GM04504 (cell line): ENCODE data around the gene CHRNB2.

ENCODE experiments used
- DNase-seq: peaks from one replicate; pipeline ENCODE4 v3.0.0-alpha.2; 2012; ENCODE audit warnings: low read depth

CHRNB2 gene

DNA sequence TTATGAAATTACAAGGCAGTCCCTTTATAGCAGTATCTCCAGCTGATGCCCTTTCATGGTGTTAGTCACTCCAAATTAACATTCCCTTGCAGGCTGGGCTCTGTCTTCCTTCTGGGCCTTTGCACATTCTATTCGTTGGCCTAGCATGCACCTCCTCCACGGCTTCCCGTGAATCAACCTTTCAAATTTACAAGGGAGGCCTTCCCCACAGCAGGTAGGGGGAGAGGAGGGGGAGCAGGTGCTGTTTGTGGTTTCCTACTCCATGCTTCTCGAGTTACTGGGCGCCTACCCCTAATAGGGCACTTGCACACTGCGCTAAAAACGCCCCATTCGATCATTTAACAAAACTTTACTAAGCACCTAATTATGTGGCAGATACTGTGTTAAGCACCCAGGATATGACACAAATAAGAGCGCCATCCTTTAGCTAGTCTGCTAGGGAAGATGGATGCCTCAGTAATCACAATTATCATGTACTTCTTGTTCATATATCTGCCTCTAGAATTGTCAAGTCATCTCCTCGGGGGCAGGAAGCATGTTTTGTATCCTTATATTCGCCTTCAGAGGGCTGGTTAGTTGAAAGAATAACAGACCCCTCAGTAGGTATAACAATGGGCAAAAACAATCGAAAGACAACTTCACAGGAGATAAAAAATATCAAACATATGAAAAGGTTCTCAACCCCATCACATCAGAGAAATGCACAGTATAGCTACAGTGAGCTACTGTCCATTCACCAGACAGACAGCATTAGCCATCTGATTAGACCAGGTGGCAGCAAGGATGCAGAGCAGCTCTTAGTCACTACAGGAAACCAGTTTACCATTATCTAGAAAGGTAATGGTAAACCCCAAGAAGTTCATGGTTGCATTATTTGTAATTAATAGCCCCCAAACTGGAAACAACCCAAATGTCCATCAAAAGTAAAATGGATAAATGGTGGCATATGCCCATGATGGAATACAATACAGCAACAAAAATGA, 42.1 kb downstream of the CHRNB2 start:
- no peak for DNase-seq

DNA sequence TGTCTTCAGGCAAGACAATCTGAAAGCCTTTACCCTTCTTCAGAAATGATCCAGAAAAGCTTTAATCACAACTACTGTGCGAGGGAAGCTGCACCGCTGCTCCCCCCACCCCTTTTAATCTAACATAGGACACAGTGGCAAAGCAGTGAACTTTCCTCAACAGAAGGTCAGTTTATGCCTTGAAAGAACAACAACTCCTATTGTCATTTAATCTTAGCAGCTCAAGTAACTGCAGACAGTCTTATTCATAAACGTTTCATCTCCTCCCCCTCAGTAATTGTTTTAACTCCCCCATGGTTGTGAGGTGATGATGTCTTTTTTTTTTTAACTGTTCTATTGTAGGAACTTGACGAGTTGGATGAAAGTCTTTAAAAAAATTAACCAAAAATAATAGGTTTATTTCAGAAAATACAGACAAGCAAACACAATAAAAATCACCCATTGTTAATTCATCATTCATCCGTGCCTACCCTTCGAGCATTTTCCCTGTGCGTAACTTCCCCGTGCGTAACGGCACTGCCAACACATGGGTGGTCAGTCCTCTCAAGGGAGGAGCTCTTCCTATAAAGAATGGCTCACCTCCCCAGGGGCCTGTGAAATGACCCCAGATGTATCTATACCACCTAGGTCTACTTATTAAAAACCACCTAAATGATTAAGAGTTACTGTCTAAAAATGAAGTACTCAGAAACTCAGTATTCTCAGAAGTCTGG, 43.7 kb downstream of the CHRNB2 start:
- DNase-seq: no peak

DNA sequence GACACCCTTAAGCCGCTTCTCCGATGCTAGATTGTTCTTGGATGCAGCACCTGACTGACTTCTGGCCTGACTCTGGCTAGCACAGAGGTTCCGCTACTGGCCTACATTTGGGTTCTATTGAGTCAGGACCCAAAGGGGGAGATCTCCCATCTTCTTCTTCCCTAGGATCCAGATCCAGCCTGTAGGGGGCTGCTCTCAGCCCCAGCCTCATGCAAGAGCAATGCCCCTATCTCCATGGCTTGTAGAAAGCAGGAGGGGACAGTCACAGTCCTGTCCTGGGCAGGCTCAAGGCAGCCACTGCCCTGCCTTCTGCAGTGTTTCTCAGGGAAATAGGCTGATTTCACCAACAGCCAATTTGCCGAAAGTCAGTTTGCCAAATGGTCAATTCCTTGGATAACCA, 46.7 kb downstream of the CHRNB2 start:
- no peak for DNase-seq

DNA sequence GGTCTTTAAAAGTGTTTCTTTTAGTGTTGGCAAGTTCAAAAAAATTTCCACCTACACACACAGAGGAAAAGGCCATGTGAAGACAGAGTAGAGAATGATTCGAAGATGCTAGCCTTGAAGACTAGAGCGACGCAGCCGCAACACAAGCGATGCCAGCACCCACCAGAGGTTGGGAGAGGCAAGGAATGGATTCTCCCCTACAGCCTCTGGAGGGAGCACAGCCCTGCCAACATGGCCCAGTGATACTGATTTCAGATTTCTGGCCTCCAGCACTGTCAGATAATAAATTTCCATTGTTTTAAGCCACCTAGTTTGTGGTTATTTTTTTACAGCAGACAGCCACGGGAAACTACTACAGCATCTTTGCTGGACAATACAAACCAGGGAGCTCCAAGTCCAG, 47.3 kb downstream of the CHRNB2 start:
- DNase-seq: no peak

DNA sequence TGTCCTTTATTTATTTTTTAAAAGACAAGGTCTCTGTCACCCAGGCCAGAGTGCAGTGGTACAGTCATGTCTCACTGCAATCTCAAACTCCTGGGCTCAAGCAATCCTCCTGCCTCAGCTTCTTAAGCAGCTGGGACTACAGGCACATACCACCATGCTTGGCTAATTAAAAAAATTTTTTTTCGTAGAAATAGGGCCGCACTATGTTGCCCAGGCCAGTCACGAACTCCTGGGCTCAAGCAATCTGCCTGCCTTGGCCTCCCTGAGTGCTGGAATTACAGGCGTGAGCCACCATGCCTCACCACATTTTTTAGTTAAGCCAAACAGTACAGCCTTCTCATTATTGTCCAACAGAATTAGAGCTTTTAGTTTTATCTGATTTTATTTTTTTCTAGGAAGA, 47.8 kb downstream of the CHRNB2 start:
- no peak for DNase-seq

DNA sequence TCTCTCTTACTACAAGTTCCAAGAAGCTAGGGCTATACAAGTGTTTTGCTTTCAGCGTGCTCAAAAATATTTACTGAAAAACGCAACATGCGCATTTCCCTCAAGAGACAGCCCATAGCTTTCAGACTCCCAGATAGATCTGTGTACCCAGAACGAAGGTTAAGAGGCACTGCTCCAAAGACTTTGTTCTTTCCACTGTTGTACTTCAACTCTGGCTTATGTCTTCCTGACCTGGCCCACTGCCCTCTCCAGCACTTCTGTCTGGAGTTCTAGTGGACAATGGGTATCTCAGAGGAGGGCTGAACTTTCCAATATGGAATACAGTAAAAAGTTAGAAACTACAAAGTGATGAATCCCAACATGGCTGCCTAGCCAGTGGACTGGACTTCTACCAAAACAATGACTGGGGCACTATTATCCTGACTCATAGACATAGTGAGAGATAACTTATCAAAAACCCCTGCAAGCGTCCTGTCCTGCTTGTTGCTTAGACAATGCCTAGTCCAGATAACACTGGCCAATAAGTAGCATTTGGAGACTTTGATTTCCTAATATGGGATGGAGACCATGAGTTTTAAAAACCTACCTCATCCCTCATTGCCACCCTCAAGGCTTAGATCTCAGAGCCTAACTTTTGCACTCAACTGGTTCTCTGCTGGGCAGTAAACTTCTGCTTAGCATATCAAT, 49.2 kb downstream of the CHRNB2 start:
- DNase-seq: no peak

DNA sequence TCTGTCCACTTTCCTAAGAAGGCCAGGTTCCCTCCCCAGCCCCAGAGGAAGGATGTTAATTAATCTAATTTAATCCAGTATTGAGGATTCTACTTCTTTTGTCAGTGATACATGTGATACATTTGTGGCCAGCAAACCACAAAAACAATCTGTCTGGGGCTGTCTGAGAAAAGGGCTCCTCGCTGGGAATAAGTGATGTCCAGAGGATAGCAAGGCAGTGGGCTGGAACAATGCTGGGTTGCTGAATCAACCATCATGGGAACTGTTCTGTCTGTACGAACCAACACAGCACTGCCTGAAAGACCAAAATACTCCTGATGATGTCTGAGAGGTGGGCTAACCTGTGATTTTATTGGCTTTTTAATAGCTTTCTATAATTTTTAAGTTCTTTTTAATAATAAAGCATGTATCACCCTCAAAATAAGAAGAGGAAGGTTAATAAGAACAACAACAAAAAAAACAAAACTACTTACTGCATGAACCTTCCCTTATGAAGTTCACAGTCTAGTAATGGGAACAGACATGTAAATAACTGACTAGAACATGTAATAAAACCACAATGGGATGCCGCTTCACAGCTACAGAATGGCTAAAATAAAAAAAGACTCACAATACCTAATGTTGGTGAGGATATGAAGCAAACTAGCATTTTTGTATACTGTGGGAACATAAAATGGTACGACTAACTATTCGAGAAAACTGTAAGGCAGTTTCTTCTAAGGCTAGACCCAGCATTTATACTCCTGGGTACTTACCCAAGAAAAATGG, 51.8 kb downstream of the CHRNB2 start:
- no peak for DNase-seq

DNA sequence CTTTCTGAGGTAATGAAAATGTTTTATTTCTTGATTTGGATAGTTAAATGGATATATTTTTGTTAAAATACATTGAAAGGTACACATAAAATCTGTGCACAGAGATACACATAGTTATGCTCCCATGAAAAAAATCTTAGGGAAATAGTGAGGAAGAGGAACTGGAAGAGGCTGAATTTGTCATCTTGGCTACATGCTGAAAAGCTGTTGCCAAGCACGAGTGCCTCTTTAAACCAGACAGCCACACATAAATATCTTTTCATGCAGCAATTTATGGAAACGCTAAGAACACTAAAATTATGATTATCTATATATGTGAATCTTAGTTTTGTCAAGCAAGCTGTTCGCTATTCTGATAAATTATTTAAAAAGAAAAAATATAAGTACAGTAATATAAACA, 53.2 kb downstream of the CHRNB2 start:
- DNase-seq: no peak

DNA sequence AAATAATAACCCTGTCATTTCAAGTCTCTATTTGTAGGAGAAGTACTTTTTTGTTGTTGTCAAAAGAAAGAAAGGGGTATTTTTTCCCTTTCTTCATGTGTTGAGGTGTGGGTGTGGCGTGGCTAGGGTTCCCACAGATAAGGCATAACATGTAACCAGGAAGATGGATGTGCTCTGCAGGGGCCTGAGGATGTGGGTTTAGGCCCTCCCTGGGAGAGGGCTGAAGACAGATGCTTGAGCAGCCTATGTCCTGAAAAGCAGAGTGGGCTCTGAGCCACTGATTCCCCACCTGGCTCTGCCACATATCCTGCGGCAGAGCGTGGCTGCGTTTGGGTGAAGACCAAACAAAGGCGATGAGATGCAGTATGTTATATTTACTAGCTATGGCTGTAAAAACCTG, 54.3 kb downstream of the CHRNB2 start:
- no peak for DNase-seq

DNA sequence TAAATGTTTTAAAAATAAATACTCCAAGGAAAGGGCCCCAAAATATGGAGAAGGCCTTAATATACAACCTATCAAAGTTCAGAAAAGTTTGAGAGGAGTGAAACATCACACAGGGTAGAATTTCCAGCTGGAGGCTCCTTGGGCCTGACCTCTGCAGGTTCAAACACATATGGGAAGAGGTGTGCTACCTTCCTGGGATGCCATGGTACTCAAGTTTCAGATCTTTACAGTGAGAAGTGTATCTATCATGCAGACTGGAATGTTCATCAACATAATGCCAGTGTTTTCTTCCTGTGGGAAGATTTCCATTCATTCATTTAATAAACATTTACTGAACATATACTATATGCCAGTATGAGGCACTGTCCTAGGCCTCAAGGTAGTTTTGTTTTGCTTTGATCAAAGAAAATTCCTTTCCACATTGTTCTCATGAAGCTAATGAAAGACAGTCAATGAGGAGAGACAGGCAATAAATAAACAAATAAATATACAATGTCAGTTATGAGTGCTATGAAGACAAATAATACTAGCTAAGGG, 55.0 kb downstream of the CHRNB2 start:
- DNase-seq: no peak

DNA sequence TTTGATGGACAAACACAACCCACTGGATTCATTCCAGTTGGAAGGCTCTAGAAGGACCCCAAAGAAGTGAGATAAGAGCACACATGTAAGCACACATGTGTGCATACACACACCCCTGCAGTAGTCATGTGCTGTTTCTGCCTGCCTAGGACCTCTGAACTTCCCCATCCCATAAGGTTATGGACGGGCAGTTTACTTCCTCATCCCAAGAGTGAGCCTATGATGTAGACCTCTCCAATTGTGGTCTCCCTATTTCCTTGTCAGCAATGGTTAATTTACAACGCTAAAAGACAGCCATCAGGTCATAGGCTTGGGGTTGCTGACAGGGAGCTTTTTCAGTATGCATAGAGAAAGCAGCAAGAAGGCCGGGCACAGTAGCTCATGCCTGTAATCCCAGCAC, 55.8 kb downstream of the CHRNB2 start:
- no peak for DNase-seq

DNA sequence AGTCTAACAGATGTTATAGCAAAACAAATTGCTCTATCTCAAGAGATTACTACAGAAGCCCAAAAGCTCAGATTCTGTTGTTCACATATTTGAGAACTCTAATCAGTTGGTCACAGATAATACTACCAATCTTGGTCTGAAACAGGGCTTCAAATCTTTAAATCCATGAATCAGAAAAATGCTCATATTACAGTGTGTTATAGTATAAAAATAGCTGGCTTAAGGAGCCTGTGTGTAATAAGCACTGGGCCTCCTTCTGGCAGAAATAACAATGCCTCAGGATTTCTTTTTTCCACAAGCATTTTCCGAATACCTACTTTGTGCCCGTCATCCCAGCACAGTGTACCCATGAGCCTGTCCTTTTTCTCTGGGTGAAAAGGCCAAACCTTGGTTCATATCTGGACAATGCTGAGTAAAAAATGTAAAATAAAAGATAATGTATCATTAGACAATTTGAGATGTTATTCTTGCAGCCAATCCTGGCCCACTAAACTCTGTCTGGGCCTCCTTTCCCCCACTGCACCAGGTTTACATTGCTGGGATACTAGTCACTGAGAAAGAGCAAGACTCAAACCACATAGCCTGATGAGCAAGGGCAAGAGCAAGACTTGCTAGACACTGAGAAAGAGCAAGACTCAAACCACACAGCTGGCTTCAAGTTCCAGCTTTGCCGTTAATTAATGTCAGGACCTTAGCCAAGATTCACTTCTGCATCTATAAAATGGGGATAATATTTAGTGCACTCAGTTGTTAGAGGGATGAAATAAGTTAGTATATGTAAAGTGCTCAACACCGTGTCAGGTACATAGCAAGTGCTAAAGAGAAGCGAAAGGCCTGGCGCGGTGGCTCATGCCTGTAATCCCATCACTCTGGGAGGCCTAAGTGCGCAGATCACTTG, 57.4 kb downstream of the CHRNB2 start:
- DNase-seq: peak; percentile 35

DNA sequence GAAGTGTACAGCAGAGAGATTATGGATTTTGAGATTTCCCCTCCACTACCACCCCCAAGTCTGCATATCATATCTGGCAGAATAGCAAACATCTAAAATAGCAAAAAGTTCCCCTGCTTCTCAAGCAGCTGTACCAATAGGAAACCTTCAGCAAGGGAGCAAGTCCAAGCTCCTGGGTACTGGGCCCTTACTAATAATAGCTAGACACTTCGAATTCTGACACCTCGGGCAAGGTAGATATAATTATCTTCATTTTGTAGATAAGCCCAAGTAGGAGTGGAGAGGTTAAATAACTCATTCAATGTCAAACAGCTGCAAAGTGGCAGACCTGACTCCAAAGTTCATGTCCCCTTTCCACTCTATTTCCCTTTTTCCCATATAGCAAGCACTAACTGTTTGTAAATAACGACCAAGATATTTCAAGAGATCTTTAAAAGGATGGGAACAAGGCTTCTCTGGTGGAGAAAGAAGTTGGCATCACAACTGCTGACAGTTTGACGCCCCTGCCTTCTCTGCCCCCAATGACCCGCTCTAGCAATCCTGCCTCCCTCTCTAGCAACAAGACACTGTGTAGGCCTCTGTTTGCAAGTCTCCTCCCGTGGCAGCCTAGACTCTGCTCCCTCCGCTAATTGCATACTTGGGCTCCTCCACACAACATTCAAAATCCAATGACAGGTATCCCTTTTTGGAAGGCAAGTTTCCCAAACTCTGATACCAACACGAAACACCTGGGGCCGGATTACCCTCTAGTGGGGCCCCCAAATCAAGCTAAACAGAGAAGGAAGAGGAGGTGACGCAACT, 59.1 kb downstream of the CHRNB2 start:
- peak; percentile 23 for DNase-seq

DNA sequence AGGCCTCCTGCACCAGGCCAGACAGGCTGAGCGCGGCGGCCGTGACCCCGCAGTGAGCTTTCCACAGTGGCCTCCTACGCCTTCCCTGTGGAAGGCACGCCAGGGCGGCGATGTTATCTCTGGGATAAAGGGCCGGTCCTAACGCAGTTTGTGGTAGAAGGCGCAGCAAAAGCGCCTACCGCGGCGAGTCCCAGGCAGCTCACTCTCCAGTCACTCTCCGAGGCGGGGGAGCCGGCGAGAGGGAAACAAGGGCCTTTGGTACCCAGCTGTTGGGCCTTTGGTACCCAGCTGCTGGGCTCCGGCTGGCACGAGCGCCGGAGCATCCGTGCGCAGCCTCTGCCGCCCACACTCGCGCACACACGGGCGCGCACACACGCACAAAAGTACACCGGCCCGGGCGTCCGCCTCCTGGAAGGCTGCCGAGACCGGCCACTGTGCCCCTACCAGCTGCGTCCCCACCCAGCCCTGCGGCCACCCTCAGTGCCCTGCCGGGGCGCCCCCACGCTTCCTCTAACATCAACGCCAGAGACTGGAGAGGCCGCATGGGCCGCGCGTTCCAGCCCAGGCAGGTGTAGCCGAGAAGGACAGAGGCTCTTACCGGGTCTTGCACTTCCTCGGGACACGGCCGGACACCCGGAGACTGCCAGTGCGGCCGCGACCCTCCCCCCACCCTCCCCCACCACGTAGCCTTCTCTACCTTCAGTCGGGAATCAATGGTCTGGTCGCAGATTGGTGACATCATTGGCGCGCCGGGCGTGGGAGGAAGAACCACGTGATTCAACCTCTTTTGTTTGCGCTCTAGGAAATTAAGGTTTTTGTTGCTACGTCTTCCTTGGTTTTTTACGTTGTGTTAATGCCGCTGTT, 59.9 kb downstream of the CHRNB2 start:
- DNase-seq: peak; percentile 73

DNA sequence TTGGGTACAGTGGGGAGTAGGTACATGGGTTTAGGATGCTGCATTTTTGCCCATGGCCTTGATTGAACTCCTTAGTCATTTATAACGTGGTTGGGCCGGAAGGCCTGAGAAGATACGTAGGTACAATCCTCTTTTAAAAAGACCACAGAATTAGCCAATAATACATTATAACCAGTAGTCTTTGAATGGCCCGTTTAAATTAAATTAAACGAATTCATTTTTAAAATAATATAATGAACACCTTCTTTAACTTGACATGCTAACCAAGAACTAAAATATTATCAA, 60.5 kb downstream of the CHRNB2 start:
- no peak for DNase-seq

DNA sequence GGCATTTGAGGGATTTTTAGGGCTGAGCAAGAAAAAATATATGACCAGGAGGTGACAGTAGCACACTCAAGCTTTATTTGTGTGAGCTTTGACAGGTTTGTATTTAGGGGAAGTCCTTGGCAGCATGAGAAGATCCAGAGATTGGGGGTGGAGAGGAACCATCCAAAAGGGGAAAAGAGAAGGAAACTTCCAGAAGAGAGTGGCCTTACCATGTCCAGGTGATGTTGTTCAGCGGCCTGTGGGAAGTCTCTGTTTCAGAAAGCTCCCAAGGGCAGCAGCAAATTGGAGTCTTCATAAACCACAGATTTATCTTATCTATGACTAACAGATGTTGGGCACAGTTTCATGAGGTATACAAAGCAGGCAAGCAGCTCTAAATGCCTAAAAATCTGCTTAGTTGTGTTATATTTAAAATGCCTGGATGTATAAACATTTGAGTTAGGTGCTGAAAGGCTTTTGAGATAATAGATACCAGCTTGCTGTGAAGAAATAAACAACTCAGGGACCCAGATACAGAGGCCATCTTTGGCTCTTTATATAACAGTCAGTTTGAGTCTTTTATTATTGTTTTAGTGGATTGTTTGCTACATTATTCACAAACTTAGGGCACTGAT, 61.6 kb downstream of the CHRNB2 start:
- DNase-seq: no peak
